ENCODE measurements around the gene HCN3.
"Not testable (repeated sequence)": the region's sequence is repeated elsewhere in the genome, so short reads cannot be mapped to it uniquely, and the experiment has no call there.

Gene HCN3

DNA sequence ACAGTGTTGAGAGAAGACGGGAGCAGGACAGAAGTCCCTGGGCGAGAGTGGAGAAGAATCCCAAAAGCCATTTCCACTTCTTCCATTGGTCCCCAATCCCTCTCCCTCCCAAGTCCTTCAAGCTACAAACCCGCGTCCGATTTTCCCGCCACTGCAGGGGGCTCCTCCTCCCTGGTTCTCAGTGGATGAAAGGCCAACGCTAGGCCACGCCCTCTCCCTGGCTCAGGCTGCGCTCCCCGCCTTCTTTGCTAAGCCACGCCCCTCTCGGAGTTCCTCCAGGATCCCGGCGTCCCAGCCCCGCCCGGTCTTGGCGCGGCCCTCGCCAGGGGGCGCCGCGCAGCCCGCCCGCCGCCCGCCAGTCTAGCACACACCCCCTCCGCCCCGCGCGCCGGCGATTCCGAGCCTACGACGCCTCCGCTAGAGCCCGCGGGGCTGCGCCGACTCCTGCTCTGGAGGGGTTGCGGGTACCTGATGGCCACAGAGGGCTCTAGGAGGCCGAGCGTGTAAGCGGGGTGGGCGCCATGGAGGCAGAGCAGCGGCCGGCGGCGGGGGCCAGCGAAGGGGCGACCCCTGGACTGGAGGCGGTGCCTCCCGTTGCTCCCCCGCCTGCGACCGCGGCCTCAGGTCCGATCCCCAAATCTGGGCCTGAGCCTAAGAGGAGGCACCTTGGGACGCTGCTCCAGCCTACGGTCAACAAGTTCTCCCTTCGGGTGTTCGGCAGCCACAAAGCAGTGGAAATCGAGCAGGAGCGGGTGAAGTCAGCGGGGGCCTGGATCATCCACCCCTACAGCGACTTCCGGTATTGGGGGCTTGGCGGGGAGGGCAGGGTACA, at the start of gene HCN3:
Gene HCN3 (plus strand): TSS at position 394 of the 832 bp plus-strand sequence. CDS start 128 bp downstream, at position 522.
- peak; percentile 93 for DNase-seq (ENCODE audit: low read depth)

DNA sequence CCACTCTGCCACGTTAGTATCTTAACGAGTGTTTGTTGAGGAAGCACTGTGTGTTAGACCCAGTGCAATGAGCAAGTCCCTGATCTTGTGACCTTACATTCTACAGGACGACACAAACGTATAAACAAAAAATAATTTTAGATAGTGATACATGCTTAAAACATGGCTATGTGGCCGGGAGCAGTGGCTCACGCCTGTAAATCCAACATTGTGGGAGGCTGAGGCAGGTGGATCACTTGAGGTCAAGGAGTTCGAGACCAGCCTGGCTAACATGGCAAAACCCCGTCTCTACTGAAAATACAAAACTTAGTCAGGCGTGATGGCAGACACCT, 49.2 kb upstream of the HCN3 start:
- no peak for DNase-seq (ENCODE audit: low read depth)

DNA sequence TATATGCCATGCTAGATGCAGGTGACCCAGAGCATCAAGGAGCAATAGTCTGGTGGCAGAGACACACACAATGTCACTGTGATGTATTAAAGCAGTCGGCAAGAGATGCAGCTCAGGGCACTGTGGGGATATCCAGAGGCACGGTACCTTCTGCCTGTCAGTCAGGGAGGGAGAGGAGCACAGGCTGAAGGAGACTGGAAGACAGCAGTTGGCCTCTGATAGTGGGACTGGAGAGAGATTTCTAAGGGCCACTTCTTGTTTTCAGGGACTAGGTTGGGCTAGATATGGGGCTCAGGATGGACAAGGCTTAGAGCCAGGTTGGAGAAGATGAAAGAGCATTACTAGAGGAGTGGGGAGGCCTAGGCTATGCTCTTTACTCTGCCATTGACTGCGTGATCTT, 46.0 kb upstream of the HCN3 start:
- DNase-seq (ENCODE audit: low read depth), result not testable (repeated sequence)

DNA sequence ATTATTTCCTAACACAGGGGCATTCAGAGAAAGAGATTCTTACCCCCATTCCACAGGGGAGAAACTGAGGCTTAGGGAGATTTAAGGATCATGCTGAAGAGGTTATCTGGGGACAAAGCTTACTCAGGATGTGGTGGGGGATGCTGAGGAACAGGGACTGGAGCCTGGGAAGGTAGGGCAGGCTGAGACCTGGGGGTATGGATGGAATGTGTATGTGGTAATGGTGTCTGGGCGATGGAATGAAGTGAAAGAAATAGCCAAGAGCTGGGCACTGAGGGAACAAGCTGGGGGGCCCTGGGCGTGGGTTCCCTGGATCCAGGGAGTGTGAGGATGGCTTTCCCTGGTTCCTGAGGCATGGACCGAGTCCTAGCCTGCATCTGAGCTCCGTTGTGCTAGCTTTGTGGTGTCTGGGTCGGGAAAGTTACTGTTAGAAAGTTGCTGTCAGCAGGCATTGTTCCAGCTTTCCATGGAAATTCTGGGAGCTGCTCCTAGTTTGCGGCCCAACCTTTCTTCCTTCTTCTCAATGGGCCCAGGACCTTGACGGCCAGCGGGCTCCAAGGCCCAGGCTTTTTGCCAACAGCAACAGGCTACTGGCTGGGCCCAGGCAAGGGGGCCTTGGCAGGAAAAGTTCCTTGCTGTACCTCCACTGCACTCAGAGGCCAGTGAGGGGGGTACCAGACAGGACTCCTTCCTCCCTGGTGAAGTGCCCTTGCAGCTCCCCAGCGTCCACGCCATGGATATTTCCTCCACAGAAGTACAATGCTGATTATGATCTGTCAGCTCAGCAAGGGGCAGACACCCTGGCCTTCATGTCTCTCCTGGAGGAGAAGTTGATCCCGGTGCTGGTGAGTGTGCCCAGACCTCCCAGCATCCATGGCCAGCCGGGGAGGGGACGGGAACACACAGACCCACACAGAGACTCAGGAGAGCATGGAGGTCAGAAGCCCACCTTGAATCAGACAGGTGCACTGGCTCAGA, 45.0 kb upstream of the HCN3 start:
- not testable (repeated sequence) for DNase-seq (ENCODE audit: low read depth)

DNA sequence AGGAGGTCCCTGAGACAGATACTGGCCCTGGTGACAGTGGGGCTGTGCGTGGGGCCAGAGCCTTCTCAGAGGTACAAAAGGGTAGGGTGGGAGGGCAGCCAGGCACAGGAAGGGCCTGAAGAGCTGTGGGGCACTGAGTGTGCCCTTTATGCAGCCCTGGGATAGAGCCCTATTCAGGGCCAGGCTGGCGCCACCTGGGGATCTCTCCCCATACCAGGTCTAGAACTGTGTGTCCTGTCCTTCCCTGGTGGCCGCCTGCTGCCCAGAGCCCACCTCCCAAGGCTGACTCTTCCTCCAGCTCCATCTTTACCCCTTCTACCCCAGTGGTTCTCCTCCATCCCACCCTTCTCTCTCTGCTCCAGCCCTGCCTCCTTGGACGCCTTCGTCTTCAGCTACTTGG, 43.8 kb upstream of the HCN3 start:
- DNase-seq (ENCODE audit: low read depth), result not testable (repeated sequence)

- DNase-seq (ENCODE audit: low read depth), result not testable (repeated sequence)
These were observed 41.9 kb upstream of the HCN3 start for GRCh38 chr1:155235375-155235774.

DNA sequence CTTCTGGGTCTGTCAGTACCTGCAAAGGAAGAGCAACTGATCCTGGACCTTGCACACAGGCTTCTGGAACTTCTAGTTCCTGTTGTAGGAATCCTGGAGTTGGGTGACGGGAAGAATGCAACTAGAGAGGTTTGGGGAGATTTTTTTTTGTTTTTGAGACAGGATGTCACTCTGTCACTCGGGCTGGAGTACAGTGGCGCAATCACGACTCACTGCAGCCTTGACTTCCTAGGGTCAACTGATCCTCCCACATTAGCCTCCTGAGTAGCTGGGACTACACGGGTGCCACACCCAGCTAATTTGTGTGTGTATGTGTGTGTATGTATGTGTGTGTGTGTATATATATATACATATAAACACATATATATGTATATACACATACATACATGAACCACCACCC, 40.8 kb upstream of the HCN3 start:
- DNase-seq (ENCODE audit: low read depth), result no peak

GRCh38 chr1:155241069-155241679, 36.1 kb upstream of the HCN3 start:
- peak; percentile 29 for DNase-seq (ENCODE audit: low read depth)

DNA sequence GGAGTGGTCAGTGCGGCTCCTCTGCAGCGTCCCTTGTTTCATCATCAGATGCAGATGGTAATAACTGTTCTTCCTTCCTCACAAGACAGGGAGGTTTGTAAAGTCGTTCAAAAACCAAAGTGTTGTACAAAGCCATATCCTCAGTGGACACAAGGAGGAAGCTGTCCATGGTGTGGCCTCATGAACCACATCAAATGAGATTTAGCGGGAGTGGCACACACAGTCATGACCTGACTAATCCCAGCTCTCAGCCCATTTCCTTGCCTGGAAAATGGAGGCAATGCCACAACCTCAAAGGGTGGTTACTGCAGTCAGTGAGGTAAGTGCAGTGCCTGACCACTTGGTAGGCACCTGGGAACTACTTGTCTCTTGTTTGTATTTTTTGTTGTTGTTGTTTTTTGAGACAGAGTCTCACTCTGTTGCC, 35.4 kb upstream of the HCN3 start:
- no peak for DNase-seq (ENCODE audit: low read depth)

DNA sequence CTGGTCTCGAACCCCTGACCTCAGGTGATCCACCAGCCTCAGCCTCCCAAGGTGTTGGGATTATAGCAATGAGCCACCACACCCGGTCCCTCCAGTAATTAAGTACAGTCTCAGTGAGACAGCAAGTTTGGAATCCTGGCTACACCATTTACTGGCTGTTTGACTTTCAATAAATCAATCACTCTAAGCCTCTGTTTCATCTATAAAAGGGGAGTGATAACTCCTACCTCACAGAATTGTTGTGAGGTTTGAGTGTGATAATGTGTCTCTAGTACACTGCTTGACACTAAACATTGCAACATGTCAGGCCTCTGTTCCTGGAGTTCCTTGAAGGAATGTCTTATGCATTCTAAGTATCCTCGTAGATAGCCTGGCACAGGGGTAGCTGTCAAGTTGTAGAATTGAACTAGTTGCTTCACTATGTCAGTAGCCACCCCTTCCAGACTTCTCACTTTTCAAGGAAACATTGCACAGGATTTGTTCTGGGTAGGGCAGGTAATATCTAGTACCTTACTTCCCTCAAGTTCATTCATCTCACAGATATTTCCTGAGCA, 34.4 kb upstream of the HCN3 start:
- no peak for DNase-seq (ENCODE audit: low read depth)

- peak; percentile 94 for DNase-seq (ENCODE audit: low read depth)
These were observed 32.7 kb upstream of the HCN3 start for GRCh38 chr1:155244368-155245162.

DNA sequence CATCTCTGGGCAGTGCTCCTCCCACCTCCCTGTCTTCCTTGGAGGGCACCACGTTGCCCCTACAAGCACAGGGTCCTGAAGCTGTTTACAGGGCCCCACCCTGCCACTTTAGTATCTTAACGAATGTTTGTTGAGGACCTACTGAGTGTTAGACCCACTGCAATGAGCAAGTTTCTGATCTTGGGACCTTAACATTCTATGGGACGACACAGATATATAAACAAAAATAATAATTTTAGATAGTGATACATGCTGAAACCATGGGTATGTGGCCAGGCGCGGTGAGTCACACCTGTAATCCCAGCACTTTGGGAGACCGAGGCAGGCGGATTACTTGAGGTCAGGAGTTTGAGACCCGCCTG, 32.1 kb upstream of the HCN3 start:
- no peak for DNase-seq (ENCODE audit: low read depth)

DNA sequence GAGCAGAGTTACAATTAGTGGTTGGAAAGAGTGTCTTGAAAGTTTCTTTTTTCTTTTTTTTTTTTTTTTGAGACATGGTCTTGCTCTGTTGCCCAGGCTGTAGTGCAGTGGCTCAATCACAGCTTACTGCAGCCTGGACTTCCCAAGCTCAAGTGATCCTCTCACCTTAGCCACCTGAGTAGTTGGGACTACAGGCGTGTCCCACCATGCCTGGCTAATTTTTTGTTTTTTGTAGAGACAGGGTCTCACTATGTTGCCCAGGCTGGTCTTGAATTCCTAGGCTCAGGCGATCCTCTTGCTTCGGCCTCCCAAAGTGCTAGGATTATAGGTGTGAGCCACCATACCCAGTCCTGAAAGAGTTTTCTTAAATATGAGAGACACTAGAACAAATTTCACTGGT, 30.5 kb upstream of the HCN3 start:
- not testable (repeated sequence) for DNase-seq (ENCODE audit: low read depth)

GRCh38 chr1:155247667-155248553, 29.4 kb upstream of the HCN3 start:
- no peak for DNase-seq (ENCODE audit: low read depth)

- no peak for DNase-seq (ENCODE audit: low read depth)
These were observed 27.0 kb upstream of the HCN3 start for GRCh38 chr1:155250246-155250632.

DNA sequence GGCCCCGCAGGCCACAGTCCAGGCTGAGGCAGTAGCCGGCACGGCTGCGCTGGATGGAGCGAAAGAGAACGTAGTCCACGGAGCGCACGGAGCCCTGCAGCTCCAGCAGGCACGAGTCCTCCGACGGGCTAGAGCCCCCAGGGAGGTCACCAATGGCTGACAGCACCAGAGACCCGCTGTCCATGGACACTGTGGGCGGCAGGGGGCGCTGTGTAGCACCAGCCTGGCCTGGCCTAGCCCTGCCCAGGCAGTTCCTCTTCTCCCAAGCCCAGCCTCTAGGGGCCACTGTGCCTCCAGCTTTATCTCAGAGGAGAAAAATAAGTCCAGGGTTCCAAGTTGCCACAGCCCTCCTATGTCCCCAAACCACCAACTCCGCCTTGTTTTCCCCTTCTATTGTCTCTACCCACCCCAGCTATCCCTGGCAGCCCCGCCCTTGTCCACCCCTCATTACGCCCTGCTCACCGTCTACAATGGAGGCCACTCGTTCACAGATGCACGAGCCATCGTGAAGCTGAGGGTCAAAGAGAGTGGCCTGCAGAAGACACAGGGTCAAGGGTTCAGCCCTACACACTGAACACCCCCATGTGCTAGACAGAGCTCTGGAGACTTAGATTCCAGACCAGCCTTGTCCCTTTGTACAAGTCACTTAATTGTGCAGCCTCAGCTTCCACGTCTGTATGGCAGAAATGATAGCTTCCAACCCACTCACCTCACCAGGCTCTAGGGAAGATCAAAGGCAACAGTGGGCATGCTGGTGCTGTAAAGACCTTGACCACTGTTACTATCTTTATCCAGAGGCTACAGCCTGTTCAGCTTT, 26.4 kb upstream of the HCN3 start:
- peak; percentile 93 for DNase-seq (ENCODE audit: low read depth)

DNA sequence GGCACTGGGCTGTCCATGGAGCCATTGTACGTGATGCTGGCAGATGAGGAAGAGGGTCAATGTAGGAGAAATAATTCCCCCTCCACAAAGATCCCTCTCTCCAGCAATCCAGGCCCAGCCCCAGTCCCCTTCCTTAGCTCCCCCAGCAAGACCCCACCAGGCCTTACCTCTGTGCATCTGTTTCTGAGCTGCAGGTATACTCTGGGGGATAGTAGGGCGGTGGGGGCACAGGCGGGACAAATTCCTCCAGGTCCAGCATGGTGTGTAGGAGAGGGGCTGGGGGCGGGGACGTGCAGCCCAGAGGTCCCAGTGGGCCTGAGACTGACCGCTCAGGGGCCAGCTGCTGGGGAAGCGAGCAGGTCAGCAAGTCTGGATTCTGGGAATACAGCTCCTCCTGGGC, 25.7 kb upstream of the HCN3 start:
- DNase-seq (ENCODE audit: low read depth), result no peak

GRCh38 chr1:155253208-155253607, 24.1 kb upstream of the HCN3 start:
- DNase-seq (ENCODE audit: low read depth), result no peak

GRCh38 chr1:155253797-155254196, 23.5 kb upstream of the HCN3 start:
- DNase-seq (ENCODE audit: low read depth), result no peak

Measured in stimulated activated CD8-positive, alpha-beta memory T cell treated with anti-CD3 and anti-CD28 coated beads, Interleukin-7, amount 100 ng/mL, for 24 hours (primary cell).